Central memory CD8-positive, alpha-beta T cell (primary cell): ENCODE measurements around the gene CDPF1.

ENCODE experiments used
- ATAC-seq: fragments of 150-1000 bp; cut with Tn5 transposase; replicated peaks from 2 replicates; pipeline ENCODE4 v1.10.0; 2022; ENCODE audit warnings: mild to moderate bottlenecking, moderate FRiP score, moderate number of reproducible peaks; ENCODE audit not compliant: poor library complexity, severe bottlenecking; ENCODE audit errors: extremely low read depth
- DNase-seq, 2 donors: peaks; one replicate each; pipeline ENCODE4 v3.0.0; 2021; ENCODE audit warnings: low spot score in 2 of 2
- H3K27ac Mint-ChIP-seq: one replicate; pipeline ENCODE4 v1.8.0; 2022; ENCODE audit warnings: low read depth, mild to moderate bottlenecking, moderate library complexity, mixed read lengths
- H3K27me3 Mint-ChIP-seq: one replicate; pipeline ENCODE4 v1.8.0; 2022; ENCODE audit warnings: mixed read lengths
- H3K36me3 Mint-ChIP-seq: one replicate; pipeline ENCODE4 v1.8.0; 2022; ENCODE audit warnings: mild to moderate bottlenecking, moderate library complexity, mixed read lengths; ENCODE audit not compliant: insufficient read depth
- H3K4me1 Mint-ChIP-seq: one replicate; pipeline ENCODE4 v1.8.0; 2022; ENCODE audit warnings: mixed read lengths
- H3K4me3 Mint-ChIP-seq: one replicate; pipeline ENCODE4 v1.8.0; 2022; ENCODE audit warnings: mild to moderate bottlenecking, moderate library complexity, mixed read lengths
- H3K9me3 Mint-ChIP-seq: one replicate; pipeline ENCODE4 v1.8.0; 2022; ENCODE audit warnings: mixed read lengths

The CDPF1 gene

GRCh38 chr22:46263216-46263590 lies 13.1 kb upstream of the CDPF1 start, which contains the start of gene PKDREJ:
PKDREJ (minus strand) TSS chr22:46263343; CDS start chr22:46263322, 21 bp downstream.
- Mint-ChIP-seq H3K4me3 (peak within 1 kb of the TSS; percentile 56), H3K36me3 (no peaks in the 10 kb centered on the region), H3K4me1 (peaks cover 13% of the 10 kb centered on the region), H3K27ac (peak within 1 kb of the TSS; percentile 65), H3K9me3 (no peaks in the 10 kb centered on the region), H3K27me3 (peaks cover 39% of the 10 kb centered on the region)
- ATAC-seq (no peak), DNase-seq (no peak)

DNA sequence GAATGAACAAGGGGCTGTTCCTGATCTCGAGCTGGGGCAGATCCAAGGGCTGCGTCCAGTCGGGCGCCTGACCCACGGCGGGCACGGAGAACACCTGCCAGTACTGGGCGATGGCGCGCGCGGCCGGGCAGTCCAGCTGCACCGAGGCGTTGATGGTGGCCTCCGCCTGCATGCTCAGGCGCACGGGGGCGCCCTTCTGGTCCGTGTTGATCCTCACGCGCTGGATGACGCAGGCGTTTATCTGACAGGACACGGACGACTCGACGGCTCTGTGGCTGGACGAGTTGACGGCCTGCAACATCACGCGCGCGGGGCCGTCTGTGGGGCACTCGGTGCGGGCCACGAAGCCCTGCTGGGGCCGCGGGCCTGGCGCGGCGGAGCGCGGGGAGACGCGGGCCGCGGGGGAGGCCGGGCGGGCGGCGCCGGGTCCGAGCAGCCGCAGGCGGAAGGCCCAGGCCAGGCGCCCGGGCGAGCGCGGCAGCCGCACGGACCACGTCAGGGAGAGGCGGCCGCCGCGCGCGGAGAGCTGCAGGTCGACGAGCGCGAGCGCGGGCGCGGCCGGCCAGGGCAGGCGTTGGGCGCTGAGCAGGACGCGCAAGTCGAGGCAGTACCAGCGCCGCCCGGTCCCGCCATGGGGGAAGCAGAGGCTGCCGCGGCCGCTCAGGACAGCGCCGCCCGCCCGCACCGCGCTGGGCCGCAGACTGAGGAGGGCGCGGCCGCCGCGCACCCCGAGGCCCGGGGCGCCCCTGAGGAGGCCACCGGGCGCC lies 12.5 kb upstream of the CDPF1 start:
- H3K4me3 Mint-ChIP-seq = peak overlapping the region; percentile 29
- H3K27ac Mint-ChIP-seq = no peak overlapping the region
- peaks cover 11% of the 10 kb centered on the region for H3K4me1 Mint-ChIP-seq
- peaks cover 39% of the 10 kb centered on the region for H3K27me3 Mint-ChIP-seq
- no peaks in the 10 kb centered on the region for H3K36me3 Mint-ChIP-seq
- no peaks in the 10 kb centered on the region for H3K9me3 Mint-ChIP-seq
- DNase-seq (peak in 1 of 2 donors; percentile 37), ATAC-seq (no peak)

GRCh38 chr22:46260038-46260437 lies 9.9 kb upstream of the CDPF1 start:
- no peaks in the 10 kb centered on the region for H3K9me3 Mint-ChIP-seq
- no peak overlapping the region for H3K4me3 Mint-ChIP-seq
- no peak for ATAC-seq
- DNase-seq = no peak
- H3K27ac Mint-ChIP-seq = no peak overlapping the region
- H3K4me1 Mint-ChIP-seq = peaks cover 5% of the 10 kb centered on the region
- H3K36me3 Mint-ChIP-seq = no peaks in the 10 kb centered on the region
- H3K27me3 Mint-ChIP-seq = peaks cover 39% of the 10 kb centered on the region

DNA sequence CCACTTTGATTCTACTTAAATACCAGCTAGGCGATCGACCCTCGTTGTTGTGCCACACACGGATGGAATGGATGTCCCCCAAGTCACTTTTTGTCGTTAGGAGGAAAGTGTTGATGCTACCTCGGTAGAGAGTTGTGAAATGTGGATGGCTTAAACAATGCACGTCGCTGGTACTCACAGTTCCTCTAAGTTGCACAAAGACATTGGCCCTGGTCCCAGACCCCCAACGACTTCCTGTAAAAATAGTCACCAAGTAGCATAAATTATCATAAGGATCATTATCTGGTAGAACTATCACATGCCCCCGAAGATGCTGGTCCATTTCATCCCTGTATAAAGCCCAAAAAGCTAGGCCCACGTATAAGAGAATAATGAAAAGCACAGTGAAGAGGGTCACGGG lies 9.3 kb upstream of the CDPF1 start:
- no peaks in the 10 kb centered on the region for H3K36me3 Mint-ChIP-seq
- H3K4me1 Mint-ChIP-seq = peaks cover 5% of the 10 kb centered on the region
- no peaks in the 10 kb centered on the region for H3K9me3 Mint-ChIP-seq
- H3K4me3 Mint-ChIP-seq = no peak overlapping the region
- no peak for ATAC-seq
- H3K27me3 Mint-ChIP-seq = peaks cover 39% of the 10 kb centered on the region
- DNase-seq = no peak
- no peak overlapping the region for H3K27ac Mint-ChIP-seq

- H3K9me3 Mint-ChIP-seq = no peaks in the 10 kb centered on the region
- peaks cover 1% of the 10 kb centered on the region for H3K36me3 Mint-ChIP-seq
- peaks cover 29% of the 10 kb centered on the region for H3K27me3 Mint-ChIP-seq
- ATAC-seq (no peak), DNase-seq (no peak)
- H3K4me1 Mint-ChIP-seq = peaks cover 5% of the 10 kb centered on the region
- H3K27ac Mint-ChIP-seq = no peak overlapping the region
- H3K4me3 Mint-ChIP-seq = no peak overlapping the region
These were observed 6.4 kb upstream of the CDPF1 start for GRCh38 chr22:46256358-46256958.

DNA sequence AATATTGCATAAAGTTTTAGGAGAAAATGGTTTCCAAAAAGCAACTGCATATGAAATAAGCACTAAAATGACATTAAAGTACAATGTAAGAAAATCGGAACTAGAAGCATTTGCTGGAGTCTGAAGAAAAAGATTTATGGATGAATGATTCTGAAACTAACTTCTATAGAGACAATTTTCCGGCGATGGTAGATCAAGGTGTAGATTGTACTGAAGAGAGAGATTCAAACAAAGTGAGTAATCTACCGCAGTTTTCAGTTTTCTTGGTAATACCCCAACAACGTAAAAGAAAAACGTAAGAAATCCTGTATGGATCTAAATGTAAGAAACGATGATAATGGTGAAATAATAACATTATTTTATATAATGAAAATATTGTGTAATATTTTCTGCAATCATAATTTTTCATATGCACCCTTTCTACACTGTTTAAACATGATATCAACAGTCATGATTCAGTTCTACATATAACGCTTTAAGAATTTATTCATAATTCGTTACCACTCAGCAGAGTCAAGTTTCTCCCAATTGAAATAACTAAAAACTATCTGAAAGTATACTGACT lies 1.8 kb upstream of the CDPF1 start:
- Mint-ChIP-seq H3K27ac (peak overlapping the region; percentile 77), H3K4me3 (peak overlapping the region; percentile 80), H3K9me3 (no peaks in the 10 kb centered on the region), H3K4me1 (peaks cover 21% of the 10 kb centered on the region), H3K27me3 (no peaks in the 10 kb centered on the region), H3K36me3 (peaks cover 4% of the 10 kb centered on the region)
- no peak for ATAC-seq
- no peak for DNase-seq

DNA sequence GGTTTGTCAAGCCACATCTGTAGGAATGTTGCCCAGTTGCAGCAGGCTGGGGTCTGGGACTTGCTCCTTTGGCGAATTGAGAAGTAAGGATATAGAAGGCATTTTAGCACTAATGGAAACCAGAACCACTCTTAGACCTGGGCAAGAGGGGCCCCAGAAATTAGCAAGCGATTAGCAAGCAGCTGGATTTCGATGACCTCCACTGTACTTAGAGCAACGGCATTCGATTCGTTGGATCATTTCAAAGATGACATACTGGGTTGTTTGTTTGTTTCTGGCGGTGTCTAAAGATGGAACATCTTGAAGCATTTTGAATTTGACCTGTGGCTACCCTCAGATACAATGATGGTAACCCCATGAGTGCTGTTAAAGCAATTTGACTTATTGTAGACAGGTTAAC lies 1.2 kb upstream of the CDPF1 start:
- Mint-ChIP-seq H3K36me3 (peaks cover 4% of the 10 kb centered on the region), H3K9me3 (no peaks in the 10 kb centered on the region), H3K27ac (peak overlapping the region; percentile 77), H3K4me3 (peak overlapping the region; percentile 80), H3K27me3 (no peaks in the 10 kb centered on the region), H3K4me1 (peaks cover 27% of the 10 kb centered on the region)
- DNase-seq = no peak
- no peak for ATAC-seq

DNA sequence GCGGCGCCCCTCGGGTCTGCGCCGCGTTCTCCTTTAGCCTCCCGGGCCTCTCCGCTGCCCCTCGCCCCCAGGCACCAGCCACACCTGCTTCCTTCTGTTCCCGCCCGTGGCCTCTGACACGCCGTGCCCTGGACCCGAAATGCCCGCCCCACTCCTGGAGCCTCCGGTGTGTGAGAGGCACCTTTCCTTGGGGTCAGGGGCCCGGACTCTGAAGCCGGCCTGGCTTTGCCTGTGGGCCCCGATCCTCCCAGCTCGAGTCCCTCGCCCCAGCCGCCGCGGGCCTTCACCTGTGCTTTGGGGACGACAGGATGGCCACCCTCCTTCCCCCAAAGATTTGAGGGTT lies 661 bp upstream of the CDPF1 start:
- Mint-ChIP-seq H3K27ac (peak overlapping the region; percentile 77), H3K27me3 (no peaks in the 10 kb centered on the region), H3K4me1 (peaks cover 29% of the 10 kb centered on the region), H3K4me3 (peak overlapping the region; percentile 80), H3K9me3 (no peaks in the 10 kb centered on the region), H3K36me3 (peaks cover 4% of the 10 kb centered on the region)
- no peak for ATAC-seq
- no peak for DNase-seq

GRCh38 chr22:46247443-46247975 lies 2.6 kb downstream of the CDPF1 start:
- Mint-ChIP-seq H3K27me3 (no peaks in the 10 kb centered on the region), H3K36me3 (peaks cover 10% of the 10 kb centered on the region), H3K27ac (no peak overlapping the region), H3K9me3 (no peaks in the 10 kb centered on the region), H3K4me3 (no peak overlapping the region), H3K4me1 (peaks cover 29% of the 10 kb centered on the region)
- no peak for DNase-seq
- ATAC-seq = no peak

DNA sequence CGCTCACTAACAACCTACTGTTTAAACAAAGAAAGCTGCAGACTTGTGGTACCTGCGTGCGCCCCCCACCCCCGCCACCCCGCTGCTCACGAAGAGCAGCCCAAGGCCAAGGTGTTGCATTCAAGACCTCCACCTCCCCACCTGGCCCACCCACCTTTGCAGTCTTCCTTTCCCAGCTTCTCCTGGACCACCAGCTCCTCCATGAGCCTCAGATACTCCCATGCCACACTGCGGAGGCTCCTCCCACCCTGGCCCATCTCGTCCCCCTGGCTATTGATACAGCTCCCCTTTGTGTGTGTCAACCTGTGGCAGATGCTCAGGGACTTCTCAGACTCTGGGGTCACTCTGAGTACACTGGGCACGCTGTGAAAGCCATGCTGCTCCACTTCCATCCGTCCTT lies 3.9 kb downstream of the CDPF1 start:
- DNase-seq (no peak), ATAC-seq (no peak)
- Mint-ChIP-seq H3K4me3 (no peak overlapping the region), H3K4me1 (peaks cover 21% of the 10 kb centered on the region), H3K27me3 (no peaks in the 10 kb centered on the region), H3K9me3 (no peaks in the 10 kb centered on the region), H3K27ac (no peak overlapping the region), H3K36me3 (peaks cover 10% of the 10 kb centered on the region)

- no peak overlapping the region for H3K27ac Mint-ChIP-seq
- peaks cover 16% of the 10 kb centered on the region for H3K4me1 Mint-ChIP-seq
- DNase-seq (no peak), ATAC-seq (no peak)
- H3K36me3 Mint-ChIP-seq = peaks cover 9% of the 10 kb centered on the region
- H3K27me3 Mint-ChIP-seq = no peaks in the 10 kb centered on the region
- no peak overlapping the region for H3K4me3 Mint-ChIP-seq
- no peaks in the 10 kb centered on the region for H3K9me3 Mint-ChIP-seq
These were observed 4.6 kb downstream of the CDPF1 start for GRCh38 chr22:46245511-46245910.

GRCh38 chr22:46244771-46245170 lies 5.3 kb downstream of the CDPF1 start:
- Mint-ChIP-seq H3K27ac (no peak overlapping the region), H3K4me3 (no peak overlapping the region), H3K4me1 (peaks cover 19% of the 10 kb centered on the region), H3K36me3 (peaks cover 9% of the 10 kb centered on the region), H3K27me3 (no peaks in the 10 kb centered on the region), H3K9me3 (no peaks in the 10 kb centered on the region)
- ATAC-seq (no peak), DNase-seq (no peak)

- Mint-ChIP-seq H3K9me3 (no peaks in the 10 kb centered on the region), H3K4me3 (no peak overlapping the region), H3K27ac (no peak overlapping the region), H3K27me3 (no peaks in the 10 kb centered on the region), H3K36me3 (peaks cover 9% of the 10 kb centered on the region), H3K4me1 (peaks cover 17% of the 10 kb centered on the region)
- ATAC-seq = no peak
- no peak for DNase-seq
These were observed 8.0 kb downstream of the CDPF1 start for GRCh38 chr22:46242076-46242475.
